ENCODE results near the gene AK3.

The AK3 gene

DNA sequence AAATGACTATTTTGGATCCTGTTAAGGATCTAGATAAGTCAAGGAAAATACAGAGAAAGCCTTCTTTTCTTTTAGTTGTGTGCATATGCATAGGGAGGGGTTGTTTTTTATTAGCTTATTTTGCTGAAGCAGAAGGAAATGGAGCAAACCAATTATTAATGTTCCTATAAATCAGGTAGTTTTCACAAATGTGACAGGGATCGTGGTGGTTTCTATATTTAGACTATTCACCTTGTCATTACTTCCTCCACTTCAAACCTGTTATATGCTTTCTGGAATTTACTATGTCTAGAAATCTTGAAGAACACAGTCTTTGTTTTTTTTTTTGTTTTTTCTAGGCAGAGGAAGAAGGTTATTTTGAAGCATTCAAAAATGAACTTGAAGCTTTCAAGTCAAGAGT lies 39.5 kb downstream of the AK3 start:
- no peak for DNase-seq

DNA sequence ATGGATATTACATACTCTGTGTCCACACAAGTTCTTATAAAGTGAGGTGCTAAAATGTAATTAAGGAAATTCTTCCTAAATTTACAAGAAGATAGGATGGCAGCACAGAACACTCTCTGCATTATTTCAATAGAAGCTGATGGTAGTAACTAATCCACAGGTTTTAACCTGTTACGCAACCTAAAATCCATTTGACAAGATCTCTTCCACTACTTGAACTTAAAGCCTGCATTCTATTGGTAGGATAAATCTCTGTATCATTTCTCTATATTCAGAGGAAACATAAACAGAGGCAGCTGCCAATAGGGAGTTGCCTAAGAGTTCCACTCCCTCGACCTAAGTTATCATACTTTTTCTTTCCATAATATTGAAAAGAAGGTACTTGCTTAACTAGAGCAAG lies 40.1 kb downstream of the AK3 start:
- DNase-seq: no peak

DNA sequence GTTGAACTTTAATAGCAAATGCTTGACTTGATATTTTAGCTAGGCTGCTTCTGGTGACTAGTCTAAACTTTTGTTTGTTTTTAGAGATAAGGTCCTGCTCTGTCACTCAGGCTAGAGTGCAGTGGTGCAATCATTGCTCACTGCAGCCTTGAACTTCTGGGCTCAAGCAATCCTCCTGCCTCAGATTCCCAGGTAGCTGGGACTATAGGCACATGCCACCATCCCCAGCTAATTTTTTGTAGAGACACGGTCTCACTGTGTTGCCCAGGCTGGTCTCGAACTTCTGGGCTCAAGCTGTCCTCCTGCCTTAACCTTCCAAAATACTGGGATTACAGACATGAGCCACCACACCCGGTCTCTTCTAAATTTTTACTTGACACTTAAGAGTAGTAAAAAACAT lies 40.9 kb downstream of the AK3 start:
- no peak for DNase-seq

DNA sequence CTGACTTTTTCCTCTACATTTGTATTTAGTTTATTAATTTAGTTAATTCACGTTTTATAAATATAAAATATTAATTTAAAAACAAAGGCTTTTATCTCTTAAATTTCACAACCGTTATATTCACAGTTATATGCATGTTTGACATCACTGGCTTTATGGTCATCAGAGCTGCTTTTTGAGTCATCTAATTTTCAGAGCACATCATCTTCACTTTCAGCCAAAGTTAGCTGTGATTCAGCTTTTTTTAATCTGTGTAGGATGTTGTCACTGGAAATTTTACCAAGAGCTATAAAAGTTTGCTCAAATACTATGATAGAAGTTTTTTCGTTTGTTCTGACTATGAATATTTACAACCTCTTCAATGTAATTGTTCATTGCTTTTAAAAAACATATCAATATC lies 49.2 kb downstream of the AK3 start:
- DNase-seq: no peak

DNA sequence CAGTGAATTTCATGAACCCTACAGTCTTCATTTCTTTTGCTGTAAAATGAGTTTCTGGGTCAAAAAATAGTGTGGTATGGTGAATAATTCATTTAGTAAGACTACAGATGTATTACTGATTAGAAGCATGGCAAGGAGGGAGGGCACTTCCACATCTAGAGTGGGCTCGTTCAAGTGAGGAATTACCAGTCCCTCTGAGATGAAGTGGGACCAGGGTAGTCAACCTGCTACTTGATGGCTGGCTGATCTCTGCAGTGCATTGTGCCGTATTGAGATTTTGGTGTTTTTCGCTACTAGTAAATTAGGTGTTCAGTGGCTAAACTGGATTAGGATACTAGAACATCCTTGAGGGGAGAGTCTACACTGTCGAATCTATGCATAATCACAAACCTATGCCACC lies 50.9 kb downstream of the AK3 start:
- no peak for DNase-seq

DNA sequence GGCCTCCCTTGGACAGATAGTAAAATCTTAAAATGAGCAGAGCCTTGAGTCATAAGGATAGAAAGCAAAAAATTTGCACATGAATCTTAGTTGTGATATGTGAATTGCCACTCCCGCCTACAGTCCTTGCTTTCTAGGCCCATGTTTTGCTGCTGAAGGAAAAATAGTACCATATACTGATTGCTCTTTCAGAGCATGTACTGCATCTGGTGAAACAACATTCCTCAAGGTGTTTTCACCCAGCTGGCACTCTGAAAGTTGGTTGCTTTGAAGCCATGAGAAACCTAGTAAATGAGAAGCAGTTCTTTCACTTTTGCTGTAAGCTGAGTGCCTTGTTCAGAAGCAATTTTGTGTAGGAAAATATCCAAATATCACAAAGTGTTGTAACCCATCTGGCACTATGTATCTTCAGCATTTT lies 51.3 kb downstream of the AK3 start:
- no peak for DNase-seq

DNA sequence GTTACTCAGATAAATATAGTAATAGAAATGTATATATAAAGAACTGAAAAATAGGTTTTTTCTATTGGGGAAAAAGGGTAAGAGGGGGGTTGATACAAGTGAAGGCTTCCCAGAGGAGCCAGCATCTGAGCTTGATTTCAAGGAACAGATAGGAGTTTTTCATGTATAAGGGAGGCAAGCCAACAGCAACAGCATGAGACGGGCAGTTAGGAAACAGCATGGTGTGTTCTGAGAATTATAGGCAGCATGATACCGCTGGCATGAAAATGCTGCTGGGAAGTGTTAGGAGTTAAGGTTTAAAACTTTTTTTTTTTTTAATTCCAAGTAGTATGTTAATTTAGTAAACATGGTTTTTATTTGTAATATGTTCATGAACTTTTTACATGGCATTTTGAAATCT lies 52.0 kb downstream of the AK3 start:
- no peak for DNase-seq

DNA sequence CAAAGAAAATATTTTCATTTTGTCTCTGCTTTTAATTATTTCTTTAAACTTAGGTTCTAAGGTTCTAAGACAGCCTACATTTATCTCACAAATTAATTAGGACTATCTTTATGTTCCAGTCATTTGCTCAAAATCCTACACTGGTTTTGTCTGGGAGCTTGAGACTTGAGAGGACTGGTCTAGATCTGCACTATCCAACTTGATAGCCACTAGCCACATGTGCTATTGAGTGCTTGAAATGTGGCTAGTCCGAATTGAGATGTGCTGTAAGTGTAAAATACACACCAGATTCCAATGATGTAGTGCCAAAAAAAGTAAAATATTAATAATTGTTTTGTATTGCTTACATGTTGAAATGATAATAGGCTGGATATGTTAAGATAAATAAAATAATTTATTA lies 54.4 kb downstream of the AK3 start:
- DNase-seq: no peak

DNA sequence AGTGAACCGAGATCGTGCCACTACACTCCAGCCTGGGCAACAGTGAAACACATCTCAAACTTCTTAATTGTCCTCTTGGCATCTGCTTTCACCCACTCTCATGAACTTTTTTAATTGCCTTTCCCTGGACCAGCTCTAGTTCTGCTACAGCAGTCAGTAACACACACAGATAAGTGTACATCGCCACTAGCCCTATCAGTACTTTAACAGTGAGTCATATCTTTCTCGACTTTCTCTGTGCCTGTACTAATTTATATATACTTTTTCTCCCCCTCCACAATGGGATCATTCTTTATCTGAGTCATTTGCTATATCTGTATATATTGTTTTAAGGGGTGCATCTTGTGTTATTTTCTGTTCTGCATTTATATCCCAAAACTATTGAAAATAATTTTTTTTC lies 54.9 kb downstream of the AK3 start:
- no peak for DNase-seq

DNA sequence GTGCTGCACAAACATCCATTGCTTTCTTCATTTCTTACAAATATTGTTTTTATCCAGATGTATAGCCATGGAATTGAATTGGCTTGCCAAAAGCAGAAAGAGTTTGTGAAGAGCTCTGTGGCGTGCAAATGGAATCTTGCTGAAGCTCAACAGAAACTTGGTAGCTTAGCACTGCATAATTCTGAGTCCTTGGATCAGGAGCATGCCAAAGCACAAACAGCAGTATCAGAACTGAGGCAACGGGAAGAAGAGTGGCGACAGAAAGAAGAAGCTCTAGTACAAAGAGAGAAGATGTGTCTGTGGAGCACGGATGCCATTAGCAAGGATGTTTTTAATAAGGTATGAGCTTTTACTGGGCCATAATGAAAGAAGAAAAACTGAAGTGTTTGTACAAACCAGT lies 56.2 kb downstream of the AK3 start:
- no peak for DNase-seq

DNA sequence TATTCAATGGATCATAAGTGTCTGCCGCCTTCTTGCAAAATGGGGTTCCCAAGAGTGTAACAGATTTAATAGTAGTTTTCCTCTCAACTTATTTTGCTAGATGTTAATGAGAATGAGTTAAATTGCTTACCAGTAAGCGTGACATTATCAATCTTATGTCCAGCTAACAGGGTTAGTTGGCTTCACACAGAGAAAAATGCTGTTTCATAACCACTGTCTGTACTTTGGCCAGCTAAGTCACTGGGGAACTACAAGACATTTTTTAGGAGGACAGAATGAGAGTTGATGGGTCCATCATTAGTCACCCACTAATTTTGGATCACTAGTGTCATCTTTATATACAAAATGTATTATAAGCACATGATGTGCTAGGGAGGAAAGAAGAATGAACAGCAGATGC lies 60.3 kb downstream of the AK3 start:
- DNase-seq: no peak

DNA sequence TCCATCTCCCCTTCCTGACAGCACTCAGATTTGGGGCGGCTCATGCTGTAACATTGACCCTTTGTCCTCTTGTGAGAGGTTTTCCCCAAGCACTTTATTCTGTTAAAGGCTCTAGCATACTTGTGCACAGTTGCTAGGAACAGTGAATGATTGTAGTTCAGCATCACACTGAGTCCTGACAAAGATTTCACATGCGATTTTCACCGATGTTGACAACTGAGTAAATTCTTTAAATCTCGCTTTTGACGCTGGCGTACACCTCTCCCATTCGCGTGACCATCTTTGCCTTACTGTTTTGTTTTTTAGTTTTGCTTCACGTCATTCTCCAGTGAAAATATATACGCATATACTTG lies 60.9 kb downstream of the AK3 start:
- DNase-seq: peak in 1 of 2 donors; percentile 14

DNA sequence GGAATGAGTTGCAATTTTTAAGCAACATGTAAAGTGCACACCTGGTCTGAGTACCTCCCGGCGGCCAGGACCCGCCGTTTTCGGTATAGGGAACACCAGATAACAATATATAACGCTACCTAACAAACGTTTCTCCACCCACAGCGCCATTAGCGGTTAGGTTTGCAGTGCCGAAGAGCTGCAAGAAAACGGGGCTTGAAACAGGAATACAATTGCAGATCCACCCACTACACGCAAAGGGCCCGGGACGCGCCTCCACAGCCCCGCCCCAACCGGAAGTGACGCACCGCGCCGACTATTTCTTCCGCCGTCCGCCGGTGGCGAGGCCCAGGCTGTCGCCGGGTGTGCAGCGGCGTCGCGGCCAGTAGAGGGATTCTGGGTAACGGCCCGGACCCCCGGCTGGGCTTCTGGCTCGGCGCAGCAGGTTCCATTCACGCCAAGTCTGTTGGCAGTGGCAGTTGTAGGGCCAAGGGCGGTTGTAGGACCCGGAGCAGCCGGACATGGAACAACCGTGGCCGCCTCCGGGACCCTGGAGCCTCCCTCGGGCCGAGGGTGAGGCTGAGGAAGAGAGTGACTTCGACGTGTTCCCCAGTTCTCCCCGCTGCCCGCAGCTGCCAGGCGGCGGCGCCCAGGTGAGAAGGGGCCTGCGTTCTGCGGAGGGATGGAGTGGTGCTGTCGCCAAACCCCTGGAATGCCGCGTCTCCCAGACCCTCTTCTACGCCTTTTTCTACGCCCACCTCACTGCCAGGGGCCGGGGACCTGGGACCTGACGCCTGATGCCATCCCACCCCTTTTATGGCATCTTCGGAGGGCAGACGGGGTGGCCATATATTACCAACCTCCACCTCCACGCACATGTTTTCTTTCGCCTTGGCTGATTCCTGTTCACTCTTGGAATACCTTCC lies 61.5 kb downstream of the AK3 start, which contains the start of gene CDC37L1:
Gene CDC37L1 (plus strand): TSS at position 302 of the 905 bp plus-strand sequence. CDS start 199 bp downstream, at position 501.
- peak; percentile 98 for DNase-seq

DNA sequence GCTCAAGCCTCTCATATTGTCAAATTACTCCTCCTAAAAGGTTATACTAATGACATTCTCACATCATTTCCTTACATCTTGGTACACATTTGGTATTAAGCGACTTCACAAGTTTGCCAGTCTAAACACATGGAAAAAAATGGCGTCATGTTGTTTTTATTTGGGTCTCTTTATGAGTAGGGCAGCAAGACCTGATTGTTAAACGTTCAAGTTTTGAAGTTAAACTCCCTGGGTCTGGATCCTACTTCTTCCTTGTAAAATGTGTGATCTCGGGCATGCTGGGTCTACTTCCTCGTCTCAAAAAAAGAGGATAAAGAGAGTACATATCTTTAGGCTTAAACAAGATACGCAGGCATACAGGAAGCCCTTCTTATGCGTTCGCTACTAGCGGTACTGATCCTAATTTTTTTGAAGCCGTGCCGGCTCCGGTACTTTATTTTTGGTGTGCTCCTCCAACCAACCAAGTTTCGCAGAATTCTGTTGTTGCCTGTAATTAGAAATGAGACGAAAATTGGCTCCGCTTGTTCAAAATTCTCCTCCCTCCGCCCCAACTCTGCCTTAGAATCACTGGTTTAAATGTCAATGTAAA lies 62.2 kb downstream of the AK3 start:
- no peak for DNase-seq

DNA sequence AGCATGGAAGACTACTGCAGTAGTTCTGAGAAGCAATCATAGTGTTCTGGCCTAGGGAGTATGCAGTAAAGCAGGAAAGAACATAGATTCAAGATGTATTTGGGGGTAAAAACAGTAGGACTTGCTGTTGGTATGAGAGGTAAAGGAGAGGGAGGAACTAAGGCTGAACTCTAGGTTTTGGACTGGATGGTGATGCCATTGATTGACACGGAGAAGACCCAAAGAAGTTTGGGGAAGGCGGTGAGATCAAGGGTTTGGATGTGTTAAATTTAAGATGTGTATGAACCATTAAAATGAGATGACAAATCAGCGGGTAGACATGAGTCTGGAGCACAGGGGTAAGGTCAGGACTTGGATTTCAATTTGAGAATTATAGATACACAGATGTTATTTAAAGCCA lies 63.6 kb downstream of the AK3 start:
- no peak for DNase-seq

DNA sequence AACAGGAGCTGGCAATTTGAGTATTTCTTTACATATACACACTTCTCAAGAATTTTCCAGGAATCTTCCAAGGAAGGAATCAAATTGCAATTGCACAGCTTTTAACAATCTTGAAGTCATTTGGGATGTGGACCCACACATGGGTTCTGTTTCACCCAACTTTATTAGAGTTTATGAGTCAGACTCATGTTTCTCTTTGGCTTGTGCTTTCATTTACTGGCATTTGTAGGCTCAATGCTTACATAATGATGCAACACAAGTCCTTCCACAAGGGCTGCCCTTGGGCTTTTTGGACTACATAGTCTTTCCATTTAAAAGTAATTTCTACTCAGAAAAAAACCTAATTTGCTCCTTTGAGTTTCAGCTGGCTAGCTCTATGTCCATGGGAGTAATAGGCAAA lies 66.2 kb downstream of the AK3 start:
- no peak for DNase-seq

DNA sequence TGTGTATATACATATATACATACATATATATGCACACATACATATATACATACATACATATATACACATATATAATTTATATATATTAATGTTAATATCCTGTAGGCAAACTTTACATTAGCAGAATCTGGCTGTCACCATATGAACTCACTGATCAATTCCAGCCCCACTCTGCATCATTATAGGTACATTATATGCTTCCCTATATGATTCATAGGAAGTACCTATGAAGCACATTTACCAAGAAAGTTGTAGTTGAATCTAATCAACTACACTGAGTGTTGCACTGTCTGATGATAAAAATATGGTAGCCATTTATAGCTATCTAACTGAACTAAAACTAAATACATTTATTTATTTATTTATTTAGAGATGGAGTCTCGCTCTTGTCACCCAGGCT lies 69.3 kb downstream of the AK3 start:
- no peak for DNase-seq

DNA sequence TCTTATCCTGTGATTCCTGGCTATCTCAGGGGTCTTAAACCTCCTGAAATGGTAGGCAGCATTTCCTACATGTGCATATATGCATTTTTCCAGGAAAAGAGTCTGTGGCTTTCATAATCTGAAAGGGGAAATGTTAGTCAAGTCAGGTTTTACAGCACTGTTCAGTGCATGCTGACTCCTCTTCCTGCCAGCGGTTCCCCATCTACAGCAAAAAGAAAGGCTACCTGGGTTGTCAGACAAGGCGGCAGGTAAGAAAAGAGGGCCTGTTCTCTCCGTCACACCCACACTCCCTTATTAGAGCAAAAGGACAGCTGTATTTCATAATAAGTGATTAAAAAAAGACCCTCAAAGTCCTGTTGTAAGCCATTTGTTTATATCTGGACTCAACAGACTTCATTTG lies 70.4 kb downstream of the AK3 start:
- DNase-seq: no peak

DNA sequence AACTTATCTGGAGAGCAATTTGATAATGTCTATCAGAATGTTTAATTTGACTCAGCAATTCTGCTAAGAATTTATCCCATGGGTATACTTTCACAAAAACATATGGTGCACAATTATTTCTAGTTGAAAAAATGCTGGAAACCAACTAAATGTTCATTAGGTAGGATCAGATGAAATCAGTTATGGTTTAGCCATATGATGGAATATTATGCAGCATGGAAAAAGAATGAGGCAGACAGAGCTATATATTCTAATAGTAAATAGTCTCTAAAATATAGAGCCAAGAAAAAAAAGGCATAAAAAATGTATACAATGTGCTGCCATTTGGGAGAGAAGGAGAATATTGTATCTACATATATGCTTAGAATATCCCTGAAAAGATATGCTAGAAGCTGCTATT lies 71.1 kb downstream of the AK3 start:
- no peak for DNase-seq

DNA sequence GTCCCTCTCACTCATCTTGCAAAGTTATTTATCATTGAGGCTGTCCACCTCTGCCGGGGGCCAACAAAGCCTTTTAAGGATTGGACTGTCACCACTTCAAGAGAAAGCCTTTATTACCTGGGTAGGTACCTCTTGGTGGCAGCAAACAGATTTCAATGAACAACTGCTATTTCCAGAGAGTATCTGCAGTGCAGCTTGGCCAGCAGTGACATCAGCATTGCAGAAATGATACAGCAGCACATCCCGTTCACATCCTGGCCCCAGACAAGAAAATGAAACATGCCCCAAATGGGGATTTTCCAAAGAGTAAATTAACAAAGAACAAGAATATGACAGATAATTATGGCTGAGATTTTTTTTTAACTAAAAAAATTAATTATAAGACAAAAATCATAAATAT lies 72.4 kb downstream of the AK3 start:
- no peak for DNase-seq

DNA sequence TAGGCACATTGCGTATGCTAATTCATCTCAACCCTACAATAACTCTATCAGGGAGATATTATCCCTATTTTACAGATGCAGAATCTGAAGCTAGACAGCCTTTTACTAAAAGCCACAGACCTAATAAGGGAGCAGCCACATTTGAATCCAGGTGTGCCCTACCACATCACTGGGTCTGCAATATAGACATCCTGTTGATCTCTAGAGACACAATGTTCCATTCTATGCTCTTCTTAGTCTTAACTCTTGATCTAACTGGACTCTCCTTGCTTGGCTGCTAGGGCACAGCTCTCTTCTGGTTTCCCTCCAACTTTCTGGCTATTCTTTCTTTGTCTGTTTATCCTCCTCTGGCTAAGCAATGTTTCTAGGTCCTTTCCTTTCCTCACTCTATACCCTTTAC lies 73.3 kb downstream of the AK3 start:
- DNase-seq: peak in 1 of 2 donors; percentile 26

DNA sequence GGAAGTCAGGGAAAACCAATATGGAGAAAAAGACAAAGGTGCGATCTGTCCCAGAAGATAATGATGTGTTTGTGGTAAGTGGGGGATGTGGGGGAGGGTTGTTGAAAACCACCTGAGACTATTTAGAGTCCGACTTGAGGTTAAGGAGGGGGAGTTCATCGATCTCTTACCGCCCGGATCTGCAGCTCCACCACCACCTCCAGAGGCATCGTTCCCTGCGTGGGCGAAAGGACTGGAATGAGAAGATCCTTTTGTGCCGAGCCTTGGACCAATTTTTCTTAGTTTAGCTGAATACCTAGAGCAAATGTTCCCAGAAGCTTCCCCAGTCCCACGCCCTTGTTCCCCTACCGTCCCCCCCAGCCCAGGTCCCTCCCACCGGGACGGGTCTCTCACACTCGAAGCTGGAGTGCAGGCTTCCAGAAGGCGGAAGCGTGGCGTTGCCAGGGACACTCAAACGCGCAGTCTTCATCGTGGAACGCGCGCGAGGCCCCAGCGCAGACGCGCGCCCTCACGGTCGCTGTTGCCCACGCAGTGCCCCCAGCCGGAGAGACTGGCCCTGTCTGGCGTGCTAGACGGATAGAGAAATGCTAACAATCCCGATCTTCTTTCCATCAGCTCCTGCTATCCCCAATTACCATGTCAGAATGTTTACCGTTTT lies 74.8 kb downstream of the AK3 start, which contains the start of gene SPATA6L:
Gene SPATA6L (minus strand): TSS at position 439 of the 658 bp plus-strand sequence. CDS start 230 bp downstream, at position 209.
- DNase-seq: peak; percentile 40 to 41

DNA sequence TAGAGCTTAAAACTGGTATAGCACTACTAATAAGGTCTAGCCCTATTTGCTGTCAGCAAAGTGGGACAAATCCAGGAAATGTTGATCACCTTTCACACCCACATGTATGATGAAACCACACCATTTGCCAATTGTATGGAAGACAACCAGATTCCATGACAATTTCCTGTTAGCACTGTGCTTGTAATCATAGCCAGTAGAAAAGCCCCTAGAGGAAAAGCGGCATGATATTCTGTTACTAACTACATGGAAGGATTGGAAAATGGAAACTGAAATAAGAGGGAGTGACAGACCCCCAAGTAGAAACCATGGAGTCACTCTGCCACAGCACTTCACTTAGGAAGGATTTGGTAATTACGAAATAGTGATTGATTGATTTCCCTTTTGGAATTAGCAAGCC lies 75.6 kb downstream of the AK3 start:
- no peak for DNase-seq

DNA sequence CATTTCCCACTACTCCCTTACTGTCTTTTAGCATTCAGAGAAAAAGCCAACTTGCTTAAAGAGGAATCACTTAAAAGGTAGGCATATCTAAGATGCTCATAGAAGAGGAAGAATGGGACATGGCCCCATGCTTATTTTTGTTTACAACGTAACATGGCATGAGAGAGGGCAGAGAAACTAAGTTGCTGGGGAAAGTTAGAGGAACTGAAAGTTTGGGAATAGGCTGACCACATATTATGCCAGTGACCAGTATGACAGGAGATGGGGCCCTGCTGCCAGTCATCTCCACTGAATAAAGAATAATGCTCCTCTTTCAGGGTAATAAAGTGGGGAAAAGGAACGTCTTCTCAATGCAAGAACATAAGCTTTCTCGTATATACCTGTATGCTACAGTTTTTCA lies 77.0 kb downstream of the AK3 start:
- no peak for DNase-seq
